HG03575 (cell line): ENCODE data around the gene PDHA1.

Source experiments
- ATAC-seq: cut with Tn5 transposase; IDR thresholded peaks from one replicate; pipeline ENCODE4 v1.9.1; 2021; ENCODE audit not compliant: unreplicated experiment, insufficient number of reproducible peaks, low FRiP score; ENCODE audit errors: extremely low read depth

PDHA1 gene

GRCh38 chrX:19343535-19344408 is at the start of gene PDHA1:
Gene PDHA1, plus strand, starts transcription at chrX:19343927. Its CDS starts 111 bp downstream, at chrX:19344038.
- peak; percentile 73 for ATAC-seq

GRCh38 chrX:19303256-19303880 is 40.4 kb upstream of the PDHA1 start:
- ATAC-seq = no peak

GRCh38 chrX:19326567-19326966 is 17.2 kb upstream of the PDHA1 start:
- no peak for ATAC-seq

- no peak for ATAC-seq
These were observed 11.9 kb upstream of the PDHA1 start for GRCh38 chrX:19331831-19332230.

- ATAC-seq = no peak
These were observed 10.7 kb upstream of the PDHA1 start for GRCh38 chrX:19332983-19333382.

GRCh38 chrX:19334945-19335626 is 8.6 kb upstream of the PDHA1 start:
- no peak for ATAC-seq

- no peak for ATAC-seq
These were observed 1.3 kb upstream of the PDHA1 start for GRCh38 chrX:19342331-19342906.

- no peak for ATAC-seq
These were observed 617 bp upstream of the PDHA1 start for GRCh38 chrX:19343085-19343534.

GRCh38 chrX:19344661-19345060 is 934 bp downstream of the PDHA1 start:
- ATAC-seq = no peak

GRCh38 chrX:19347916-19348315 is 4.2 kb downstream of the PDHA1 start:
- ATAC-seq = no peak

GRCh38 chrX:19349264-19349663 is 5.5 kb downstream of the PDHA1 start:
- no peak for ATAC-seq

GRCh38 chrX:19350941-19351384 is 7.2 kb downstream of the PDHA1 start:
- ATAC-seq = peak; percentile 59

- no peak for ATAC-seq
These were observed 10.9 kb downstream of the PDHA1 start for GRCh38 chrX:19354625-19355024.

- no peak for ATAC-seq
These were observed 14.8 kb downstream of the PDHA1 start for GRCh38 chrX:19358521-19358920.

GRCh38 chrX:19360903-19361302 is 17.2 kb downstream of the PDHA1 start:
- no peak for ATAC-seq

GRCh38 chrX:19361701-19362100 is 18.0 kb downstream of the PDHA1 start:
- ATAC-seq = no peak

- no peak for ATAC-seq
These were observed 24.8 kb downstream of the PDHA1 start for GRCh38 chrX:19368576-19368975.

- ATAC-seq = no peak
These were observed 26.3 kb downstream of the PDHA1 start for GRCh38 chrX:19370061-19370460.

- no peak for ATAC-seq
These were observed 28.4 kb downstream of the PDHA1 start for GRCh38 chrX:19372170-19372546.
